Naive thymus-derived CD4-positive, alpha-beta T cell (primary cell): ENCODE data around the gene CCDC33. TPM values are rescaled to one million over a fixed set of nuclear protein-coding genes. Genes with fewer than 3 reads are reported as not detected.
A peak's percentile ranks its signal among the peaks of the same experiment; 100 is the strongest.

ENCODE experiments used
- ATAC-seq: fragments of 150-1000 bp; cut with Tn5 transposase; 2 replicates; pipeline ENCODE4 v1.10.0; 2021; ENCODE audit warnings: mild to moderate bottlenecking, moderate library complexity
- CTCF ChIA-PET: fragments of 350-600 bp; sonication (Branson Sonifier 250); formaldehyde crosslinking; loops from one replicate; lab custom pipeline; 2021; ENCODE audit warnings: antibody characterized with exemption; lab: Charles Lee
- POLR2A ChIA-PET: fragments of 350-600 bp; sonication (Branson Sonifier 250); formaldehyde crosslinking; loops from one replicate; lab custom pipeline; 2021; ENCODE audit warnings: antibody characterized with exemption, inconsistent platforms; lab: Charles Lee
- DNase-seq, 9 donors: peaks; one replicate each; pipeline versions ENCODE4 v3.0.0 to v3.0.0-alpha.2; 2020 to 2022; ENCODE audit warnings: mixed read lengths in 1 of 9
- H3K27ac ChIP-seq: one replicate; pipeline ENCODE4 v1.7.0; 2013; ENCODE audit warnings: mild to moderate bottlenecking, low read depth, low read length, moderate library complexity
- H3K27me3 ChIP-seq, 2 donors: one replicate each; pipeline ENCODE4 v1.7.0; 2013; ENCODE audit warnings: low read length in 2 of 2, mild to moderate bottlenecking in 2 of 2, moderate library complexity in 2 of 2; ENCODE audit not compliant: control insufficient read depth in 2 of 2, insufficient read depth in 2 of 2
- H3K36me3 ChIP-seq, 3 experiments: 1 replicate in 2 of 3; 2 replicates in 1 of 3; pipeline ENCODE4 v1.7.0; 2013; ENCODE audit warnings: low read length in 3 of 3, mild to moderate bottlenecking in 3 of 3, moderate library complexity in 1 of 3; ENCODE audit not compliant: insufficient read depth in 3 of 3, control insufficient read depth in 2 of 3
- H3K4me1 ChIP-seq, 2 donors: one replicate each; pipeline ENCODE4 v1.7.0; 2013; ENCODE audit warnings: low read length in 2 of 2, mild to moderate bottlenecking in 2 of 2, moderate library complexity in 1 of 2; ENCODE audit not compliant: control insufficient read depth in 2 of 2, insufficient read depth in 2 of 2
- H3K4me3 ChIP-seq: 2 replicates; pipeline ENCODE4 v1.7.0; 2013; ENCODE audit warnings: mild to moderate bottlenecking, low read length
- H3K9me3 ChIP-seq, 3 experiments: 1 replicate in 2 of 3; 2 replicates in 1 of 3; pipeline ENCODE4 v1.7.0; 2013; ENCODE audit warnings: low read length in 3 of 3; ENCODE audit not compliant: control insufficient read depth in 2 of 3
- H3K27ac Mint-ChIP-seq, 9 donors: one replicate each; pipeline ENCODE4 v1.8.0; 2020 to 2022; ENCODE audit warnings: mixed read lengths in 9 of 9, mild to moderate bottlenecking in 8 of 9, moderate library complexity in 5 of 9, inconsistent platforms in 2 of 9
- H3K27me3 Mint-ChIP-seq, 5 donors: one replicate each; pipeline ENCODE4 v1.8.0; 2021 to 2022; ENCODE audit warnings: mixed read lengths in 5 of 5, mild to moderate bottlenecking in 1 of 5
- H3K36me3 Mint-ChIP-seq, 5 donors: one replicate each; pipeline ENCODE4 v1.8.0; 2020 to 2022; ENCODE audit warnings: mixed read lengths in 5 of 5, mild to moderate bottlenecking in 3 of 5, inconsistent platforms in 1 of 5
- H3K4me1 Mint-ChIP-seq, 7 donors: one replicate each; pipeline ENCODE4 v1.8.0; 2020 to 2022; ENCODE audit warnings: mixed read lengths in 7 of 7, mild to moderate bottlenecking in 3 of 7, inconsistent platforms in 1 of 7
- H3K4me3 Mint-ChIP-seq, 10 donors: one replicate each; pipeline ENCODE4 v1.8.0; 2020 to 2022; ENCODE audit warnings: mild to moderate bottlenecking in 10 of 10, mixed read lengths in 10 of 10, moderate library complexity in 6 of 10, inconsistent platforms in 2 of 10
- H3K9me3 Mint-ChIP-seq, 11 donors: one replicate each; pipeline ENCODE4 v1.8.0; 2020 to 2022; ENCODE audit warnings: mixed read lengths in 11 of 11, mild to moderate bottlenecking in 4 of 11, inconsistent platforms in 1 of 11, moderate library complexity in 1 of 11
- intact Hi-C, 2 donors: fragments of 100-400 bp; cut with micrococcal nuclease; formaldehyde crosslinking; loops; one replicate each; pipeline ENCODE4 v1.15.1; 2023
- polyA plus RNA-seq, 2 donors: library from polyadenylated mRNA; unstranded; fragments of 300-500 nt; fragmentation: Illumina TruSeq; gene quantifications; one replicate each; pipeline ENCODE4 v1.2.3, GENCODE V29; 2021
- total RNA-seq, 6 experiments: library from RNA in 5 of 6; stranded (reverse) in 5 of 6; gene quantifications; 1 replicate in 5 of 6; 2 replicates in 1 of 6; pipeline ENCODE4 v1.2.3 and lab custom pipeline; 2021 to 2026

Gene CCDC33
- total and polyA plus RNA-seq, 7 experiments from 2014 or later: not detected

DNA sequence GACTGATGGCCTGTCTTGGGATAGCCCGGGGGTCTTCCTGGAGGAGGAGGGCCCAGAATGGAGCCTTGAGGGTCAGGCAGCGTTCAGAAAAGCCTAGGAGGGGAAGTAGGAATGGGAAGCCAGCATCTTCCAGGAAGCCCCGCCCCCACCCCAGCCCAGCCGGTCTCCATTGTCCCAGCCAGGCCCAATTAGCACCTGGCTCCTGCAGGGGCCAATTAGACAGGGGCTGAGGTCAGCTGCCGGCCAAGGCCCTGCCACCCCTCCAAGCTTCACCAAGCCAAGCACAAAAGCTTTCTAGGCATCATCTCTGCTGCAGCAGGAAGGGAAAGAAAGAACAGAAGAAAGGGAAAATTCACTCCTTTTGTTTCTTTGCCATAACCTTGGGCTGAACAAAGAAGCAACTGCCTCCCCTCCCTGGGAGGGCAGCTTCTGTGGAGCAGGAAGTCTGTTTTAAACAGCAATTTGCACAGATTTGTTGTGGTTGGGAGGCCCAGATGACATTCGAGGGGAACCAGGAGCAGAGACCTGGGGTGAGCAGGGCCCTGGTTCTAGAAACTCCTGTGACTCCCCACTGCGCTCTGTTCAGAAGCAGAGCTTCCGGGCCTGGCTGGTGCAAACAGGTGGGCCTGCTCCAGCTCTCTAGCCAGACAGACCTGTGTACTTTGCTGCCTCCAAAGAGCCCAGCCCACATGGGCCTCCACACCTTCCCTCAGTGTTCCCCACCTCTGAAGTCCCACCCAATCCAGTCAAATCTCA is 83.6 kb downstream of the CCDC33 start:
- H3K36me3 ChIP-seq: no peaks in the 10 kb centered on the region
- ChIA-PET CTCF (interaction anchor here (1.3 to 1.5 kb wide), 2 partner anchors 345 to 347 kb away, joined by 4 to 10 read pairs; no protein-coding TSS in a partner anchor), POLR2A (no interaction called here)
- H3K4me1 Mint-ChIP-seq: peaks cover 12 to 32% (median 23%) of the 10 kb centered on the region in 7 donors
- intact Hi-C loops: loop anchor here in 1 of 2 donors (10.0 kb wide), 1 partner anchor 265 kb away; no protein-coding TSS in a partner anchor
- no peaks in the 10 kb centered on the region for H3K27me3 ChIP-seq
- H3K36me3 Mint-ChIP-seq: no peaks in the 10 kb centered on the region
- no peaks in the 10 kb centered on the region for H3K9me3 Mint-ChIP-seq
- ATAC-seq: no peak
- no peaks in the 10 kb centered on the region for H3K9me3 ChIP-seq
- no peak overlapping the region for H3K4me3 ChIP-seq
- DNase-seq: peak in 2 of 9 donors; percentile 5 to 8
- peaks cover 0 to 1% (median 0%) of the 10 kb centered on the region in 5 donors for H3K27me3 Mint-ChIP-seq
- peak overlapping the region in 4 of 9 donors; percentile 47 to 70 (median 56) for H3K27ac Mint-ChIP-seq
- H3K27ac ChIP-seq: no peak overlapping the region
- H3K4me3 Mint-ChIP-seq: peak overlapping the region in 1 of 10 donors; percentile 33
- peaks cover 11 to 14% of the 10 kb centered on the region in 2 donors for H3K4me1 ChIP-seq

DNA sequence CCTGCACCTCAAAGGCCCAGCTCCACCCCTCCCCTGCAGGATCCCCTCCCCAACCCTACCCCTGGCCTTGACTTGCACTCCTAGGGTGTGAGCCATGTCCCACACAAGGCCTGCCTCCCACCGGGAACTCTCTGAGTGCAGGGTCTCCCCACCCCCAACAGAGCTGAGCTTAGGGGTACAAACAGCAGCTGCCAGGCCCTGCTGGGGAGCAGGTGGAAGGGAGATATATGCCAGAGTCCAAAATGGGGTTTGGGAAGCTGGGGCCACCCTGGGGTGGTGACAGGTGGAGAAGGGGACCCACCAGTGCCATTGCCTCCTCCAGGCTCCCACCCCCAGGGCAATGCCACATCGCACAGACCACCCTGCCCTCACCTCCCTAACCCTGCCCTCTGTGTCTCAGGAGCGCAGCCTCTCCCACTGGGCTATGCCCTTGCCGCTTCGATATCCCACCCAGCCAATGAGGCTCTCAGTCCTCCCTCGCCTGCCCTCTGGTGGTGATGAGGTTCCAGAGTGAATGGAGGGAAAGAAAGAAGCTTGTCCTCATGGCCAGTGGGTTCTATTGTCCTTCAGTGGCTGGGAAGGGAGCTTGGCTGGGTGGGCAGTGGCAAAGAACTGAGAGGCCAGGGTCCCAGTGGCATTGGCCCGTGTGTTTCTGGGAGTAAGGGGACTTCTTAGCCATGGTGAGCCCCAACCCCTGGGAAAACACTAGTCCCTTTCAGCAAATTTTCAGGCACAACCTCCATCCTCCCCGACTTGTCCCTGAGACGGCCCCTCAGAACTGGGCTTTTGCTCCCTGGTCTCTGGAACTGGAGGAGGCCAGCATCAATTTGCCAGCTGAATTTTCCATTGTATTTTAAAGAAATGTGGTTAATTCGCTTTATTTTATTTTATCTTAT is 84.5 kb downstream of the CCDC33 start:
- H3K4me1 Mint-ChIP-seq: peaks cover 5 to 24% (median 15%) of the 10 kb centered on the region in 7 donors
- H3K9me3 Mint-ChIP-seq: no peaks in the 10 kb centered on the region
- Histone ChIP-seq H3K4me1 (peaks cover 4 to 6% of the 10 kb centered on the region in 2 donors), H3K36me3 (no peaks in the 10 kb centered on the region), H3K27ac (no peak overlapping the region), H3K4me3 (no peak overlapping the region), H3K9me3 (no peaks in the 10 kb centered on the region), H3K27me3 (no peaks in the 10 kb centered on the region)
- no peaks in the 10 kb centered on the region for H3K36me3 Mint-ChIP-seq
- peak overlapping the region in 1 of 10 donors; percentile 33 for H3K4me3 Mint-ChIP-seq
- peak overlapping the region in 5 of 9 donors; percentile 34 to 70 (median 48) for H3K27ac Mint-ChIP-seq
- peaks cover 0 to 7% (median 0%) of the 10 kb centered on the region in 5 donors for H3K27me3 Mint-ChIP-seq
- no peak for ATAC-seq
- CTCF ChIA-PET: interaction anchor here (0.6 to 3.3 kb wide), 5 partner anchors 13 to 348 kb away, joined by 3 to 21 read pairs (median 3); no protein-coding TSS in a partner anchor
- DNase-seq: peak in 2 of 9 donors; percentile 7 to 16
- intact Hi-C loops: loop anchor here in 1 of 2 donors (1.0 to 10.0 kb wide), 2 partner anchors 266 to 347 kb away; no protein-coding TSS in a partner anchor
- POLR2A ChIA-PET: no interaction called here

DNA sequence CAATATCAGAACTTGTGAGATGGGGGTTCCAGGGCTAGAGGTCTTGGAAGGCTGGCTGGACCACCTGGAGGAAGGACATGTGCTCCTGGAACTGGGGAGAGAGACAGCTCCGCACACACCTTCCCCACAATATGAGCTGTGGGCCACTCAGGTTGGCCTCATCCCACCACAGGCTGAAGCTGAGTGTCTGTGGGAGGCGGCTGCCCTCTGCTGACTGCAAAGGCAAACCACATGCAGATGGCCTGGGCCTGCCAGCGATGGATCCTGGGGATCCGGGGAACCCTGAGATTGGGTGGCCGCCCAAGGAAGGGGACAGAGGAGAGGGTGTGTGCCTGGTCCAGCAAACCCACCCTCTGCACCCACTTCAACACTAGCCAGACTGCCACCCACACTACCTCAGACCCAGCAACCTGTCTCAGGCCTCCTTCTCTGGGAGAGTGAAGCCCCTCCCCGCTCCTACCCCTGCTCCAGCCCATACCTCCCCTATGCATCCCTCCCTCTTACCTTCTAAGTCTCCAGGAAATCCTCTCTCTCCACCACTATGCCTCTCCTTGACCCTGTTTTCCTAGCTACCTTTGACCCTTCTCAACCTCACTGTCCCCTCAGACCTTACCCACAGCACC is 86.5 kb downstream of the CCDC33 start:
- ATAC-seq (peak; percentile 78), DNase-seq (peak; percentile 19 to 53 (median 45))
- intact Hi-C loops: loop anchor here (1.0 to 10.0 kb wide), 4 partner anchors 195 to 371 kb away; no protein-coding TSS in a partner anchor
- ChIA-PET POLR2A (interaction anchor here (0.6 to 0.7 kb wide), 2 partner anchors 350 to 357 kb away, joined by 3 to 4 read pairs; no protein-coding TSS in a partner anchor), CTCF (interaction anchor here (0.7 to 3.3 kb wide), 9 partner anchors 13 to 371 kb away, joined by 3 to 21 read pairs (median 4); no protein-coding TSS in a partner anchor)
- Mint-ChIP-seq H3K27ac (no peak overlapping the region), H3K4me3 (no peak overlapping the region), H3K9me3 (no peaks in the 10 kb centered on the region), H3K36me3 (no peaks in the 10 kb centered on the region), H3K4me1 (peaks cover under 1 to 8% (median 6%) of the 10 kb centered on the region in 7 donors), H3K27me3 (peaks cover 0 to 7% (median 0%) of the 10 kb centered on the region in 5 donors)
- H3K9me3 ChIP-seq: no peaks in the 10 kb centered on the region
- no peaks in the 10 kb centered on the region for H3K27me3 ChIP-seq
- no peak overlapping the region for H3K4me3 ChIP-seq
- no peak overlapping the region for H3K27ac ChIP-seq
- no peaks in the 10 kb centered on the region for H3K36me3 ChIP-seq
- peaks cover 0 to 4% of the 10 kb centered on the region in 2 donors for H3K4me1 ChIP-seq

DNA sequence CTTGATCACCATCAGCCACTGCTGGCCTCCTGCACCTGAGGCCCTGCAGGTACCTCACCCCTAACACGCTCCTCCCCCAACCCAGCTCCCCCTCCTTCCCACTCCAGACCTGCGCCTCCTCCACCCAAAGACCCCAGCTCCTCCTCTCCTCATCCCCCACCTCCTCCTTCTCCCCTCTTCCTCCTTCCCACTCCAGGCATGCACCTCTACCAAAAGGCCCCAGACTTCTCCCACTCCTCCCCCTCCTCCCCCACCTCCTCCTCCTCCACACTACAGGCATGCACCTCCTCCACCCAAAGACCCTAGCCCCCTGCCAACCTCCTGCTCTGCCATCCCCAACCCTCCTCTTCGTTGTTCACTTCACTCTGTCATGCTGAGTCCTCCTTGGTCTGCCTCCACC is 88.6 kb downstream of the CCDC33 start:
- H3K4me3 ChIP-seq: no peak overlapping the region
- no peak overlapping the region for H3K4me3 Mint-ChIP-seq
- H3K27me3 Mint-ChIP-seq: peaks cover 0 to 7% (median 0%) of the 10 kb centered on the region in 5 donors
- H3K36me3 ChIP-seq: no peaks in the 10 kb centered on the region
- H3K36me3 Mint-ChIP-seq: no peaks in the 10 kb centered on the region
- H3K27ac ChIP-seq: no peak overlapping the region
- peaks cover 5 to 11% (median 7%) of the 10 kb centered on the region in 7 donors for H3K4me1 Mint-ChIP-seq
- H3K4me1 ChIP-seq: peaks cover 0 to 4% of the 10 kb centered on the region in 2 donors
- intact Hi-C loops: loop anchor here in 1 of 2 donors (10.0 kb wide), 1 partner anchor 270 kb away; no protein-coding TSS in a partner anchor
- no peaks in the 10 kb centered on the region for H3K27me3 ChIP-seq
- ChIA-PET POLR2A (no interaction called here), CTCF (interaction anchor here (1.1 kb wide), 1 partner anchor 352 kb away, joined by 3 read pairs; no protein-coding TSS in a partner anchor)
- no peak overlapping the region for H3K27ac Mint-ChIP-seq
- H3K9me3 Mint-ChIP-seq: no peaks in the 10 kb centered on the region
- no peak for DNase-seq
- no peak for ATAC-seq
- no peaks in the 10 kb centered on the region for H3K9me3 ChIP-seq

DNA sequence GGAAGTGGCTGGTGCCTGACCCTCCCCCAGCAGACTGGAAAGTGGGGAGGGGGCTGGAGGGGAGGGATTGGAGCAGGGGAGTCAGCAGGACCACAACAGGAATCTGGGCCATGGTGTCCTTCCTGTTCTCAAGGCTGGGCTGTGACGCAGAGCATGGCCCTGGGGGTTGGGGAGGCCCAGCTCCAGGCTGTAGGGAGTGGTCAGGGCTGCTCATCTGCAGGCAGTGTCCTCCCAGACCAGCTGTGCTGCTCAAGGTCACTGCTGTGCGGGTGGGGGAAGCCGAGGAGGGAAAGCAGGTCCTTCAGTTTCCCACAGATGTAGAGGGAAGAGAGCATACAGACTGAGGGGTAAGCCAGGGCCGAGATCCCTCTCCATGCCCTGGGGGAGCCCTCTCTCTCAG is 90.6 kb downstream of the CCDC33 start:
- Histone ChIP-seq H3K4me1 (no peaks in the 10 kb centered on the region), H3K27ac (no peak overlapping the region), H3K27me3 (no peaks in the 10 kb centered on the region), H3K9me3 (no peaks in the 10 kb centered on the region), H3K36me3 (no peaks in the 10 kb centered on the region), H3K4me3 (no peak overlapping the region)
- ATAC-seq (no peak), DNase-seq (no peak)
- ChIA-PET POLR2A (no interaction called here), CTCF (no interaction called here)
- H3K36me3 Mint-ChIP-seq: no peaks in the 10 kb centered on the region
- no peak overlapping the region for H3K27ac Mint-ChIP-seq
- peaks cover 0 to 11% (median 3%) of the 10 kb centered on the region in 7 donors for H3K4me1 Mint-ChIP-seq
- peaks cover 0 to 7% (median 0%) of the 10 kb centered on the region in 5 donors for H3K27me3 Mint-ChIP-seq
- H3K4me3 Mint-ChIP-seq: no peak overlapping the region
- intact Hi-C loops: loop anchor here in 1 of 2 donors (10.0 kb wide), 1 partner anchor 272 kb away; no protein-coding TSS in a partner anchor
- no peaks in the 10 kb centered on the region for H3K9me3 Mint-ChIP-seq
